Suprapubic skin (tissue), 4 donors: ENCODE results near the gene DOC2B.

Experiments
- POLR2A ChIP-seq, 2 donors: fragments of 450-650 bp; IDR thresholded peaks; one replicate each; pipeline ENCODE4 v1.6.1; 2017; ENCODE audit warnings: antibody characterized with exemption in 2 of 2, mild to moderate bottlenecking in 2 of 2, moderate library complexity in 2 of 2
- POLR2AphosphoS5 ChIP-seq, 3 donors: sonication (generic); formaldehyde crosslinking; IDR thresholded peaks; one replicate each; pipeline ENCODE4 v1.6.1; 2017; ENCODE audit warnings: antibody characterized with exemption in 3 of 3
- TF ChIP-seq, protein P1 (sequence below), 2 donors: fragments of 200-600 bp in 1 of 2; fragments of 450-650 bp in 1 of 2; sonication (generic) in 1 of 2; IDR thresholded peaks; one replicate each; pipeline ENCODE4 v1.5.1; 2016 to 2019; ENCODE audit warnings: antibody characterized with exemption in 2 of 2, mild to moderate bottlenecking in 1 of 2, moderate library complexity in 1 of 2

DNA sequence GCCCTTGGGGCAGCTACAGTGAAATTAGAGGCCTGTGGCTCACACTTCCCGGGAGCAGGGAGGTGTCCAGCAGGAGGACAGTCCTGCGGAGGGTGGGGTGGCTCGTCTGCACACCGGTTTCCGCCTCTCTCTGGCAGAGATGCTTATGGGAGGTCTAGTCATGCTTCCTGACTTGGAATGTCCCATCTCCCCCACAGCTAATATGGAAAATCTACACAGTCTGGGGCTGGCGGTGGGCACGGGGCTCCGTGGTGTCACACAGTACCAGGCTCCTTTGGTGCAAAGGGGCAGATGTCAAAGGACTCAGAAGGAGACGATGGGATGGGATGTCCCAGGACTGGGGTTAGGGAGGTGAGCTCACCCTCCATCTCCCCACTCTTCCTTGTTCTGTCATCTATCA, 44.1 kb upstream of the DOC2B start:
- TF ChIP-seq, protein P1, sequence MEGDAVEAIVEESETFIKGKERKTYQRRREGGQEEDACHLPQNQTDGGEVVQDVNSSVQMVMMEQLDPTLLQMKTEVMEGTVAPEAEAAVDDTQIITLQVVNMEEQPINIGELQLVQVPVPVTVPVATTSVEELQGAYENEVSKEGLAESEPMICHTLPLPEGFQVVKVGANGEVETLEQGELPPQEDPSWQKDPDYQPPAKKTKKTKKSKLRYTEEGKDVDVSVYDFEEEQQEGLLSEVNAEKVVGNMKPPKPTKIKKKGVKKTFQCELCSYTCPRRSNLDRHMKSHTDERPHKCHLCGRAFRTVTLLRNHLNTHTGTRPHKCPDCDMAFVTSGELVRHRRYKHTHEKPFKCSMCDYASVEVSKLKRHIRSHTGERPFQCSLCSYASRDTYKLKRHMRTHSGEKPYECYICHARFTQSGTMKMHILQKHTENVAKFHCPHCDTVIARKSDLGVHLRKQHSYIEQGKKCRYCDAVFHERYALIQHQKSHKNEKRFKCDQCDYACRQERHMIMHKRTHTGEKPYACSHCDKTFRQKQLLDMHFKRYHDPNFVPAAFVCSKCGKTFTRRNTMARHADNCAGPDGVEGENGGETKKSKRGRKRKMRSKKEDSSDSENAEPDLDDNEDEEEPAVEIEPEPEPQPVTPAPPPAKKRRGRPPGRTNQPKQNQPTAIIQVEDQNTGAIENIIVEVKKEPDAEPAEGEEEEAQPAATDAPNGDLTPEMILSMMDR (IDR thresholded peaks at IDR 0.05) = no peak
- TF ChIP-seq POLR2A (IDR thresholded peaks at IDR 0.05) = no peak
- TF ChIP-seq POLR2AphosphoS5 (IDR thresholded peaks at IDR 0.05) = no peak
